GM12891 (cell line): ENCODE data around the gene IL17B.

Source experiments
- POLR2A ChIP-seq: IDR thresholded peaks from 2 replicates; pipeline ENCODE4 v1.6.1; 2011; ENCODE audit warnings: low read depth, low read length, control low read depth
- POLR2AphosphoS5 ChIP-seq: IDR thresholded peaks from 2 replicates; pipeline ENCODE4 v1.6.1; 2011; ENCODE audit warnings: low read depth, low read length, control low read depth
- POU2F2 ChIP-seq: IDR thresholded peaks from 2 replicates; pipeline ENCODE4 v1.6.1; 2011; ENCODE audit warnings: low read depth, mild to moderate bottlenecking, control low read depth, low read length, moderate library complexity
- SPI1 ChIP-seq: IDR thresholded peaks from 2 replicates; pipeline ENCODE4 v1.6.1; 2011; ENCODE audit warnings: low read depth, low read length, control low read depth

DNA sequence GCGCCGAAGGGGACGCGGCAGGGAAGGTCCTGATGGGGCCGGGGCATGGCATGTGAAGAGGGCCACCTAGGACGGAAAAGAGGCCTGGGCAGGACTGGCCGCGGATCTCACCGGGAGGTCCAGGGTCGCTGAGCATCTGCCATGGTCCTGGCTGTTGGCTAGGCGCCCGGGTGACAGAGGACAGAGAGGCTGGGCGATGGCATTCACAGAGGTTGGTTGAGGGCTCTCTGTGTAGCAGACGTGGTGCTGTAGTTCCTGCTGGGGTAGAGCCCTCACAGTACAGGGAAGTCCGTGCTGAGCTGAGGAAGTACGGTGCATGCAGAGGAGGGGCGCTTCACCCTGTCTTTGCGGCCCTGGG lies 20.8 kb downstream of the IL17B start:
- TF ChIP-seq POLR2A (no peak), POLR2AphosphoS5 (no peak), POU2F2 (no peak), SPI1 (no peak)
